Non-pigmented ciliary epithelial cell (primary cell): Measurements from ENCODE around the gene MGAT5B.

Source experiments
- DNase-seq: peaks from one replicate; pipeline ENCODE4 v3.0.0-alpha.2; 2010; ENCODE audit warnings: low read depth

MGAT5B gene

GRCh38 chr17:76905836-76906235, 37.6 kb downstream of the MGAT5B start:
- DNase-seq, result no peak

GRCh38 chr17:76906463-76906862, 38.3 kb downstream of the MGAT5B start:
- no peak for DNase-seq

- no peak for DNase-seq
Observed at GRCh38 chr17:76907352-76907751, 39.1 kb downstream of the MGAT5B start.

- no peak for DNase-seq
Observed at GRCh38 chr17:76909971-76910760, 42.0 kb downstream of the MGAT5B start.

- DNase-seq, result no peak
Observed at GRCh38 chr17:76911299-76912017, 43.3 kb downstream of the MGAT5B start.

- no peak for DNase-seq
Observed at GRCh38 chr17:76912421-76913164, 44.4 kb downstream of the MGAT5B start.

GRCh38 chr17:76914937-76915336, 46.7 kb downstream of the MGAT5B start:
- DNase-seq, result no peak

- no peak for DNase-seq
Observed at GRCh38 chr17:76915840-76916510, 47.8 kb downstream of the MGAT5B start.

- no peak for DNase-seq
Observed at GRCh38 chr17:76917829-76918228, 49.6 kb downstream of the MGAT5B start.

- no peak for DNase-seq
Observed at GRCh38 chr17:76918811-76919210, 50.6 kb downstream of the MGAT5B start.

GRCh38 chr17:76920364-76921139, 52.3 kb downstream of the MGAT5B start:
- no peak for DNase-seq

GRCh38 chr17:76921340-76922036, 53.3 kb downstream of the MGAT5B start:
- no peak for DNase-seq

GRCh38 chr17:76922084-76922483, 53.9 kb downstream of the MGAT5B start:
- no peak for DNase-seq

GRCh38 chr17:76922967-76923366, 54.8 kb downstream of the MGAT5B start:
- DNase-seq, result no peak

- no peak for DNase-seq
Observed at GRCh38 chr17:76923491-76923890, 55.3 kb downstream of the MGAT5B start.

- DNase-seq, result no peak
Observed at GRCh38 chr17:76924345-76925342, 56.4 kb downstream of the MGAT5B start.

GRCh38 chr17:76925441-76925891, 57.3 kb downstream of the MGAT5B start:
- DNase-seq, result no peak

GRCh38 chr17:76926237-76926866, 58.1 kb downstream of the MGAT5B start:
- DNase-seq, result no peak

- no peak for DNase-seq
Observed at GRCh38 chr17:76927577-76927976, 59.4 kb downstream of the MGAT5B start.
